ENCODE data around the gene CILP2.

The CILP2 gene

DNA sequence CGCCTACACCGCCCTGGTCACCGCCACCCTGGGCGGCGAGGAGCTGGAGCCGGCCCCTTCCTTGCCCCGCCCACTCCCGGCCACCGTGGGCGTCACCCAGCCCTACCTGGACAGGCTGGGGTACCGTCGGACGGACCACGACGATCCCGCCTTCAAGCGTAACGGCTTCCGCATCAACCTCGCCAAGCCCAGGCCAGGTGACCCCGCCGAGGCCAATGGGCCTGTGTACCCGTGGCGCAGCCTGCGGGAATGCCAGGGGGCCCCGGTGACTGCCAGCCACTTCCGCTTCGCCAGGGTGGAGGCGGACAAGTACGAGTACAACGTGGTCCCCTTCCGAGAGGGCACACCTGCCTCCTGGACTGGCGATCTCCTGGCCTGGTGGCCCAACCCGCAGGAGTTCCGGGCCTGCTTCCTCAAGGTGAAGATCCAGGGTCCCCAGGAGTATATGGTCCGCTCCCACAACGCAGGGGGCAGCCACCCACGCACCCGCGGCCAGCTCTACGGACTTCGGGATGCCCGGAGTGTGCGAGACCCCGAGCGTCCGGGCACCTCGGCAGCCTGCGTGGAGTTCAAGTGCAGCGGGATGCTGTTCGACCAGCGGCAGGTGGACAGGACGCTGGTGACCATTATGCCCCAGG is 7.0 kb downstream of the CILP2 start:
- no peak for DNase-seq

- no peak for DNase-seq
Measured at GRCh38 chr19:19545707-19546106, 7.6 kb downstream of the CILP2 start.

DNA sequence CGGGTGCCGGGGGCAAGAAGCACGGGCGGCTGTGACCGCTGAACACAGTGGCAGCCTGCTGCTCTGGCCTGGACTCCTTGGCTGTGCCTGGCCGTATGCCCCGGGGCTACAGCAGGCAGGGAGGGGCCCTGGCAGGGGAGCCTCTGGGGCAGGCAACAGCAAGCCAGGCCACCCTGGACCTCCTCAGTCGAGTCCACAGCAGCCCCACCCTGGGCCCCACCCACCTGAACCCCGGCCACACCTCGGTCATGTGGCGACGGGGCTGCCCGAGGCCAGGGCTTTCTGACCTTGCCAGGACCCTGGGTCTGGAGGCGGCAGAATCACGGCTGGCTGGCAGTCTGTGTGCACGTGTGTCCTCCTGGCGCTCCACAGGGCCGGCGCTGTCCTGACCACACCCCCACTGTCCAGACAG is 8.7 kb downstream of the CILP2 start:
- DNase-seq = no peak

- no peak for DNase-seq
Measured at GRCh38 chr19:19547674-19548336, 9.7 kb downstream of the CILP2 start.

- DNase-seq = no peak
Measured at GRCh38 chr19:19548915-19549759, 11.1 kb downstream of the CILP2 start.

DNA sequence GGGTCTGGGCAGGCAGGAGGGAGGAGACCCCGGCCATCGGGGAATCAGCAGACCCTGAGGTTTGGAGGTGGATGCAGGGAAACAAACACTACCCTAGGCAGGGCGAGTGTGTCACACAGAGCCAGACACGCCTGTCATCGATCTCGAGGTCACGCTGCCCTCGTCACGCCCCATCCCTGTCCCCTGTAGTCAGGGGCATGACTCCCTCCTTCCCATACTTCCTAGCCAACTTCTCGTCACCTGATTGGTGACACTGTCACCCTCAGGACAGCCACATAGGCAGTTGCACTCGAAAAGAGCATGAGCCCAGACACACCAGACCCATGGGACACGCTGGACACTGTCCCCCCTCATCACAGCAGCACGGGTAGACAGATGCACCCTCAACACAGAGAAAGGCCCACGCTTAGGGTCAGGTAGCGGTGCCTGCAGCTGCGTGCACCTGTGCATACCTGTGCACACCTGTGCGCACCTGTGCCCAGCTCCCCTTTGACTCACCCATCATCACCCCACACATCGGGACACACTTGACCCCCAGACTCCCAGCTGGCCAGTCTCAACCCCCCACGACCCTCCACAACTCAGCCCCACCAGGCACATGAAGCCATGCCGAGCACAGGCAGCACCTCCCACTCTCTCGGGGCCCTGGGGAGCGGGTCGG is 11.9 kb downstream of the CILP2 start:
- DNase-seq = no peak

- DNase-seq = no peak
Measured at GRCh38 chr19:19550485-19550929, 12.4 kb downstream of the CILP2 start.

- DNase-seq = no peak
Measured at GRCh38 chr19:19550972-19551852, 13.1 kb downstream of the CILP2 start.

DNA sequence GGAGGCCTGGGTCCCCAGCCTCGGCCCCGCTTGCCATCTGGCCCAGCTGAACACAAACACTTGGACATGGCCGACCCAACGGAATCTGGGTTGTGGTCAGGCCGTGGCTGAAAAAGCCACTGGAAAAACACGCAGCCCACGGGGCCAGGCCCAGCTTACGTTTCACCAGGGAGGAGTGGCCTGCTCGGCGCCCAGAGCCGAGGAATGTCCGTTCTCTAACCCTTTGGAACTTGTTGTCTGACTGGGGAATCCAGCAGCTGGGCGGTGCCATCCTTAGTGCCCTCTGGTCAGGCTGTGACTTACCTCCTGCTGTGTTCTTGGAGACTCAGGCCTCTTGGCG is 13.8 kb downstream of the CILP2 start:
- DNase-seq = no peak

DNA sequence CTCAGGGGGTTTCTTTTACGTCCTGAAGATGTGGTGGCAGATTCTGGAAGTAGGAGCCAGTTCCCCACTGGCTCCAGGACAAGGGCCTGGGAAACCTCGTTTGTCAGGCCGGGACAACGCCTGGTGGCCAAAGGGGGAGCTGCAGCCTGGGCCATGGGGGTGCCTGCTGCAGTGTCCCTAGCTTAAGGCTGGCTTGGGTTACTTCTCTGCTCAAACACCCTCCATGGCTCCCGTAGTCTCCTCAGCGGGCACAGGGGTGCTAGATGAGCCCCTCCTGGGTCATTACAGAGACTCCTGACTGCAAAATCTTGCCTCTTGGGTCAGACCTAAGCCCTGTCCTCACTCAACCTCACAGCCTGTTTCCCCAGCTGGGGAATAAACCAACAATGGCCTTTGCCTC is 14.7 kb downstream of the CILP2 start:
- no peak for DNase-seq

DNA sequence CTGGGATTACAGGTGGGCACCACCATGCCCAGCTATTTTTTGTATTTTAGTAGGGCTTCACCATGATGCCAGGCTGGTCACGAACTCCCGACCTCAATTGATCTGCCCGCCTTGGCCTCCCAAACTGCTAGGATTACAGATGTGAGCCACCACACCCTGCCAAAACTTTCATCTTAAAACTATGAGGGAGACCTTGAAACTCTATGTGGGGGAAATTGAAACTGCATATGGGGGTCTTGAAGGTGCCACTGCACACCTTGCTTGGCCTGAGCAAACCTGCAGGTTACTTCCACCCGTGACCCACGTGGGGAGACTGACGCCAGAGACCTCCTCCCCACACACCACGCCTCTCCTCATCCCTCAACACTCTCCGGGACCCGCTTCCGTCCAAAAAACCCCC is 15.6 kb downstream of the CILP2 start:
- no peak for DNase-seq

- peak; percentile 23 for DNase-seq
Measured at GRCh38 chr19:19554074-19555023, 16.3 kb downstream of the CILP2 start.

- no peak for DNase-seq
Measured at GRCh38 chr19:19558055-19558454, 20.0 kb downstream of the CILP2 start.

GRCh38 chr19:19558636-19559035 is 20.6 kb downstream of the CILP2 start:
- DNase-seq = no peak

DNA sequence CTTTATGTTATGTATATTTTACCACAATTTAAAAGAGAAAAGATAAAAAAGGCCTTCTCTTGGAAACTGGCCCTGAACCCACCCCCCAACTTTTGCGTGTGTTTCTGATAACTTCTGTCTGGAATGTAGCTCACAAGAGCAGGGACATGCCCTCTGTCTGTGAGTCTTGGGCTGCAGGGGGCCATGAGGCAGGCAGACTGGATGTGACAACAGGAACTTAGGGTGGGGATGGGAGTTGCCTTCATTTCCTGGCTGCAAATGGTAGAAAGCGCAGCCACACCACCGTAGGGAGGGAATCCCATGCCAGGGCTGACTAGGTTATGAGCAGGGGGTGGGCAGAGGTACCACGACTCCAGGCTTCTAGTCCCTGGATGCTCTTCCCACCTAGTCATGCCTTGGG is 21.9 kb downstream of the CILP2 start:
- no peak for DNase-seq

DNA sequence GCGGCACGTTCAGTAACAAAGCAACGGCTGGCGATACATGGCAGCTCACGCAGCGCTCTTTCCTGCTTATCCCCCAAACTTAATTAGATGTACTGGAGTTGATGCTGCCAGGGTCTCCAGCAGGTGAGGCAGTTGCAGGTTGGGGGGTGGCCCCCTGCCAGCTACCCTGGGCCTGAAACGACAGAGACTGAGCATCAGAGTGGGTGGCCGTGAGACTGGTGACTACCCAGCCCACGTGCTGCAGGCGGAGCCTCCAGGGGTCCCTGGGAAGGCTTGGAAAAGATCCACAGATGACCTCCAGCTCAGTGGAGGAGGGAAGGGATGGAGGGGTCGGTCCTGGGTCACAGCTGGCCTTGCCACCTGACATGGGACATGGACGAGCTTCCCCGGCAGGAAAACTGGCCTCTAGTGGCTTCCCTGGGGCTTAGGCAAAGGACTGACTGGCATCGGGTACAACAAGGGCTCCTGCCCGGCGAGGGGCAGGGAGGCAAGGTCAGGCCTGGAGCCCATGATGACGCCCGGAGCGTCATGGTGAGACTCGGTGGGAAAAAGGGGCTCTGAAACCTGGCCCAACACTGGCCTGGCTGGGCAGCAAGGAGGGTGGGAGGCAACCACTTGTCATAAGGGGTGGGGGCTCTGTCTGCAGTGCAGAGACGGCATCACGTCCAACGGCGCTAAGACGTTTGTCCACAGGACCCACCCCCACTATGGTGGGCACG is 24.0 kb downstream of the CILP2 start:
- DNase-seq = no peak

DNA sequence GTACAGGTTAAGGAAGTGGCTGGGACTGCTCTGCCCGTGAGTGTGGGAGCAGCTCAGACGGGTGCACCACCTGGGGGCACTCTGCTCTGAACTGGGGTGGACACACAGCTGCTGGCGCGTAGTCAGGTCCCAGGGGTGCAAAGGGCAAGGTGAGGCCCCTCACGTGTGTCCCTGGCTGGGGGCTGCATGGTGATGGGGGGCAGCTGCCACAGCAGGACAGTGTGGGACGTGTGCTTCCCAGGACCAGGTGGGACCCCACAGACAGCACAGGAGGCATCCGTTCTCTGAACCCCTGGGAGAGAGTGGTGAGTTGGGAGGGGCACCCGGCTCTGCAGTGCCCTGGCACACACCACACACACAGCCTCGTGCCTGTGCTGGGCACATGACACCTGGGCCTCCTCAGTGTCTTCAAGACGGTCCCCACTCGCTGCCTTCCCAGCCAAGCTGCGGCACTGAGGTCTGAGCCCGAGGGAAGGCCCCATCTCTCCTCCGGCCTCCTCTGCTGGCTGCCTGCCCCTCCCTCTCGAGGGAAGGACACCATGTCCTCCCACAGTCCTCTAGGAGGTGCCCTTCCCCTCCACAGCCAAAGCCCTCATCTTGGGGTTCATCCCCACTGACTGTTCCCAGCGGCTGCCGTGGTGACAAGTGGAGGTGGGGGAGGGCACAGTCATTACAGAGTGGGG is 24.7 kb downstream of the CILP2 start:
- DNase-seq = no peak

DNA sequence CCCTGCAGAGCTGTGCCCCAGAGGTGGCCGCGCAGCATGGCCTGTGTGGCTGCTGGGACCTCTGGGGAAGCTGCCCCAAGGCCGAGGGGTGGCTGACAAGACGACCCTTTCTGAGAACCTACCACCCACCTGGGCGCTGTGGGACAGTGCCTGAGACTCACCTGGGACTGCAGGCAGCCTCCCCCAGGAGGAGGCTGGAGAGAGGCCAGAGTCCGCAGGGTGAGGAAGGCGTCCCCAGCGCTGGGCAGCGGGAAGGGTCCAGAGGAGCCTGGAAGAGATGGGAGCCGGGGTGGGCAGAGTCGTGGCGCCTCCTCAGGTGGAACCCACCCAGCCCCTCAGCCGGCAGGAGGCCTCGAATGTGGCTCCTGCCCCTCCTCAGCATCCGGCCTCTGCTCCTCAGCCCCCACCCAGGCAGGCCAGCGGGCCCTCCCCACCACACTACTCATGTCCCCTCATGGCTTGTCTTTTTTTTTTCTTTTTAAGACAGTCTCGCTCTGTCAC is 25.3 kb downstream of the CILP2 start:
- no peak for DNase-seq

DNA sequence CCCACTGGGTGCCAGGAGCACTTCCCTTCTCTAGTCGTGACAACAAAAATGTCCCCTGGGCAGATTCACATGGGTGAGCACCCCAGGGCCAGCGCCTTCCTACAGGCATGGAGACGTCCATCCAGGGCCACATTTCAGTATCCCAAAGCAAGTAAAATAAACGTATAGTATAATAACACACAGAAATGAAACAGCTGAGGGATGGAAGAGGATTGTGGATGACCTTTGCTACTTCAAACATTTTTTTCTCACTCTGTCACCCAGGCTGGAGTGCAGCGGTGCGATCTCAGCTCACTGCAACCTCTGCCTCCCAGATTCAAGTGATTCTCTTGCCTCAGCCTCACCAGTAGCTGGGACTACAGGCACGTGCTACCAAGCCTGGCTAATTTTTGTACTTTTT is 28.2 kb downstream of the CILP2 start:
- no peak for DNase-seq

GRCh38 chr19:19567391-19567790 is 29.3 kb downstream of the CILP2 start:
- DNase-seq = no peak
